GM23248 (cell line): Measurements from ENCODE around the gene MAPK8IP3. TPM values are rescaled to one million over a fixed set of nuclear protein-coding genes. Genes with fewer than 3 reads are reported as not detected.

Source experiments
- DNase-seq: peaks from one replicate; pipeline ENCODE4 v3.0.0-alpha.2; 2015
- H2AFZ ChIP-seq: fragments of 200-600 bp; sonication (generic); 2 replicates; pipeline ENCODE4 v1.6.1; 2016; ENCODE audit warnings: antibody characterized with exemption
- H3F3A ChIP-seq: fragments of 200-600 bp; sonication (generic); 2 replicates; pipeline ENCODE4 v1.6.1; 2016; ENCODE audit warnings: mild to moderate bottlenecking, antibody characterized with exemption, mixed run types; ENCODE audit not compliant: insufficient read depth
- H3K27ac ChIP-seq: fragments of 200-600 bp; sonication (generic); 2 replicates; pipeline ENCODE4 v1.5.1; 2016; ENCODE audit warnings: mild to moderate bottlenecking
- H3K27me3 ChIP-seq: fragments of 200-600 bp; sonication (generic); replicated peaks from 2 replicates; pipeline ENCODE4 v1.6.1; 2016; ENCODE audit warnings: mild to moderate bottlenecking; ENCODE audit not compliant: insufficient read depth
- H3K36me3 ChIP-seq: fragments of 200-600 bp; sonication (generic); 2 replicates; pipeline ENCODE4 v1.6.1; 2016; ENCODE audit warnings: low read depth, mild to moderate bottlenecking
- H3K4me1 ChIP-seq: fragments of 200-600 bp; sonication (generic); 2 replicates; pipeline ENCODE4 v1.6.1; 2016; ENCODE audit warnings: mild to moderate bottlenecking; ENCODE audit not compliant: insufficient read depth
- H3K4me2 ChIP-seq: fragments of 200-600 bp; sonication (generic); one replicate; pipeline ENCODE4 v1.6.1; 2016; ENCODE audit warnings: mild to moderate bottlenecking; ENCODE audit not compliant: unreplicated experiment
- H3K4me3 ChIP-seq: fragments of 200-600 bp; sonication (generic); 2 replicates; pipeline ENCODE4 v1.5.1; 2016; ENCODE audit warnings: mild to moderate bottlenecking
- H3K79me2 ChIP-seq: fragments of 200-600 bp; sonication (generic); 2 replicates; pipeline ENCODE4 v1.6.1; 2016; ENCODE audit warnings: mild to moderate bottlenecking; ENCODE audit not compliant: insufficient read depth
- H3K9ac ChIP-seq: fragments of 200-600 bp; sonication (generic); 2 replicates; pipeline ENCODE4 v1.6.1; 2016; ENCODE audit warnings: mild to moderate bottlenecking
- H3K9me2 ChIP-seq: fragments of 200-600 bp; sonication (generic); 2 replicates; pipeline ENCODE4 v1.6.1; 2016; ENCODE audit warnings: mixed run types, mild to moderate bottlenecking, moderate library complexity; ENCODE audit not compliant: insufficient read depth
- H3K9me3 ChIP-seq: fragments of 200-600 bp; sonication (generic); one replicate; pipeline ENCODE4 v1.6.1; 2017; ENCODE audit warnings: low read depth
- H4K20me1 ChIP-seq: fragments of 200-600 bp; sonication (generic); 2 replicates; pipeline ENCODE4 v1.6.0; 2016; ENCODE audit not compliant: insufficient read depth
- EZH2 ChIP-seq: fragments of 200-600 bp; sonication (generic); IDR thresholded peaks from 2 replicates; pipeline ENCODE4 v1.6.1; 2018; ENCODE audit warnings: antibody characterized with exemption, mild to moderate bottlenecking; ENCODE audit not compliant: insufficient read depth, poor library complexity, severe bottlenecking
- EZH2phosphoT487 ChIP-seq: fragments of 200-600 bp; sonication (generic); IDR thresholded peaks from 2 replicates; pipeline ENCODE4 v1.6.1; 2018; ENCODE audit warnings: antibody characterized with exemption, moderate library complexity, mild to moderate bottlenecking, low read depth; ENCODE audit not compliant: insufficient read depth
- WGBS, 2 experiments: methylation state at CpG; one replicate each; pipeline ENCODE4 v1.1.6; 2015 to 2017; ENCODE audit warnings: low lambda C conversion rate in 2 of 2, low coverage in 1 of 2; ENCODE audit errors: missing lambda C conversion rate in 2 of 2; 5-methylcytosine and 5-hydroxymethylcytosine counted together
- in situ Hi-C: fragments of 300-500 bp; cut with MboI; formaldehyde crosslinking; loops from 2 replicates; pipeline ENCODE4 v1.15.0; 2020
- polyA plus RNA-seq: library from polyadenylated mRNA; unstranded; fragments of >200 nt; fragmentation: Nextera tagmentation; extraction: Ambion mirVana; gene quantifications from 2 replicates; pipeline ENCODE4 v1.2.1, GENCODE V29; 2016
- total RNA-seq: library from RNA; depleted of rRNA; stranded (reverse); fragments of >200 nt; shearing (Covaris generic); gene quantifications from 2 replicates; pipeline ENCODE4 v1.2.3, GENCODE V29; 2014

MAPK8IP3 gene
- total and polyA plus RNA-seq, 2 experiments from 2014 or later: 10.0 to 28.3 TPM

DNA sequence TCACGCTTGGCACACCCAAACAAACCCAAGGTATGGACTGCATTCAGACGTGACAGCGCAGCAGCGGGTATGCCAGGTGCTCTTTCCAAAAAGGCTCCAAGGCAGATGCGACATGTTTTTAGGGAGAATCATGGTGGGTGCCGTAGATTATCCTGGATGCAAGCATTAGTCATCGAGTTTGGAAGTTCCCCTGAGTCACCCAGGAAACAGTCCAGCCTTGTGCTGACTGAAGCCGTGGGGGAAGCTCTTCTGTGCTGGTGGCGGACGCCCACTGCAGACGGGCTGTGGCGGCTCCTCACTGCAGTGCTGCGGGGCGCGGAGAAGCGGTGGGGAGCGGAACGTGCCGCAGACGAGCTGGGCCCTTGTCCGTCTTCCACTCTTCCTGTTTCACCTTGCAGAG is 14.0 kb upstream of the MAPK8IP3 start:
- peaks cover 21% of the 10 kb centered on the region for H3F3A ChIP-seq
- no peak overlapping the region for H3K27ac ChIP-seq
- no peak overlapping the region for H2AFZ ChIP-seq
- H3K4me1 ChIP-seq: peaks cover 11% of the 10 kb centered on the region
- H3K9ac ChIP-seq: no peak overlapping the region
- no peaks in the 10 kb centered on the region for H3K9me2 ChIP-seq
- DNase-seq: peak; percentile 81
- H3K4me2 ChIP-seq: no peak overlapping the region
- in situ Hi-C loops: no loop called here
- H3K36me3 ChIP-seq: peaks cover 46% of the 10 kb centered on the region
- no peaks in the 10 kb centered on the region for H4K20me1 ChIP-seq
- 87 to 89% methylated on average over 21 of the region's 21 CpGs for WGBS, 2 experiments
- peaks cover 72% of the 10 kb centered on the region for H3K79me2 ChIP-seq
- H3K9me3 ChIP-seq: no peaks in the 10 kb centered on the region
- H3K4me3 ChIP-seq: no peak overlapping the region
- H3K27me3 ChIP-seq: no peaks in the 10 kb centered on the region
- no peak for TF ChIP-seq EZH2phosphoT487
- no peak for TF ChIP-seq EZH2

DNA sequence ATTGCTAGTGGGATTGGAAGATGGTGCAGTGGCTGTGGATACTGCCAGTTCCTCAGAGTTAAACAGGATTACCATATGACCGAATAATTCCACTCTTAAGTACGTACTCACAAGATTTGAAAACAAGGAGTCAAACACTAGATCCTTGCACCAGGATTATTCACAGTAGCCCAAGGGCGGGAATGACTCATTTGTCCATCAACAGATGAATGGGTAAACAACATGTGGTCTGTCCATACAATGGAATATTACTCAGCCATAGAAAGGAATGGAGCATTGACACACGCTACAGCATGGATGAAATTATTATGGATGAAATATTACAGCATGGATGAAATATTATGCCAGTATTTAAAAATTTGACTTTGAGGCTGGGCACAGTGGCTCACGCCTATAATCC is 9.1 kb upstream of the MAPK8IP3 start:
- Histone ChIP-seq H3K4me2 (no peak overlapping the region), H3K9me3 (no peaks in the 10 kb centered on the region), H3K9ac (no peak overlapping the region), H3K27ac (no peak overlapping the region), H3K27me3 (no peaks in the 10 kb centered on the region), H3K4me3 (no peak overlapping the region), H2AFZ (no peak overlapping the region), H3K79me2 (peaks cover 36% of the 10 kb centered on the region), H3K9me2 (no peaks in the 10 kb centered on the region), H4K20me1 (no peaks in the 10 kb centered on the region), H3K36me3 (peaks cover 29% of the 10 kb centered on the region), H3F3A (peaks cover 15% of the 10 kb centered on the region), H3K4me1 (0 out of 2 replicates have a peak, but pooled peaks cover 2% of the 10 kb centered on the region)
- in situ Hi-C loops: no loop called here
- peak; percentile 24 for DNase-seq
- TF ChIP-seq EZH2 (no peak), EZH2phosphoT487 (no peak)
- WGBS, 2 experiments: 96 to 97% methylated on average over 5 of the region's 5 CpGs

- H3K27ac ChIP-seq: no peak overlapping the region
- H3K9me2 ChIP-seq: no peaks in the 10 kb centered on the region
- 71 to 77% methylated on average over 8 to 10 of the region's 10 CpGs for WGBS, 2 experiments
- no peaks in the 10 kb centered on the region for H4K20me1 ChIP-seq
- no peaks in the 10 kb centered on the region for H3K9me3 ChIP-seq
- in situ Hi-C loops: no loop called here
- DNase-seq: no peak
- H3K9ac ChIP-seq: no peak overlapping the region
- H3K4me1 ChIP-seq: no peaks in the 10 kb centered on the region
- H3K27me3 ChIP-seq: no peaks in the 10 kb centered on the region
- H3K4me3 ChIP-seq: no peak overlapping the region
- TF ChIP-seq EZH2phosphoT487 (no peak), EZH2 (no peak)
- peaks cover 21% of the 10 kb centered on the region for H3K79me2 ChIP-seq
- no peak overlapping the region for H3K4me2 ChIP-seq
- peaks cover 10% of the 10 kb centered on the region; the same call in 1 of the 2 replicates for H3K36me3 ChIP-seq
- no peak overlapping the region for H2AFZ ChIP-seq
- 0 out of 2 replicates have a peak, but pooled peaks cover 9% of the 10 kb centered on the region for H3F3A ChIP-seq
Measured at GRCh38 chr16:1698680-1699079, 7.3 kb upstream of the MAPK8IP3 start.

DNA sequence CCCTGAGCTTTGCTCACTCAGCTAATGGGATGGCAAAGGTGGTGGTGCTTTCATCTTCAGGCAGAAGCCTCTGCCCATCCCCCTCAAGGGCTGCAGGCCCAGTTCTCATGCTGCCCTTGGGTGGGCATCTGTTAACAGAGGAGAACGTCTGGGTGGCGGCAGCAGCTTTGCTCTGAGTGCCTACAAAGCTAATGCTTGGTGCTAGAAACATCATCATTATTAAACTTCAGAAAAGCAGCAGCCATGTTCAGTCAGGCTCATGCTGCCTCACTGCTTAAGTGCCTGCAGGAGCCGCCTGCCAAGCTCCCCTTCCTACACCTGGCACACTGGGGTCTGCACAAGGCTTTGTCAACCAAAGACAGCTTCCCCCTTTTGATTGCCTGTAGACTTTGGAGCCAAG is 5.7 kb upstream of the MAPK8IP3 start:
- in situ Hi-C loops: no loop called here
- WGBS, 2 experiments: 97 to 98% methylated on average over 3 of the region's 3 CpGs
- DNase-seq: no peak
- H3K27me3 ChIP-seq: no peaks in the 10 kb centered on the region
- H3K36me3 ChIP-seq: 0 out of 2 replicates have a peak, but pooled peaks cover 5% of the 10 kb centered on the region
- no peaks in the 10 kb centered on the region for H3K9me2 ChIP-seq
- H3K4me2 ChIP-seq: no peak overlapping the region
- H3K27ac ChIP-seq: no peak overlapping the region
- H3F3A ChIP-seq: peaks cover 23% of the 10 kb centered on the region
- no peak overlapping the region for H3K4me3 ChIP-seq
- no peak overlapping the region for H2AFZ ChIP-seq
- H4K20me1 ChIP-seq: no peaks in the 10 kb centered on the region
- H3K9ac ChIP-seq: no peak overlapping the region
- no peak for TF ChIP-seq EZH2
- TF ChIP-seq EZH2phosphoT487: no peak
- peaks cover 7% of the 10 kb centered on the region for H3K79me2 ChIP-seq
- H3K4me1 ChIP-seq: peaks cover 2% of the 10 kb centered on the region; the same call in 1 of the 2 replicates
- no peaks in the 10 kb centered on the region for H3K9me3 ChIP-seq
